Prostate gland (tissue), 2 donors: Measurements from ENCODE around the gene LRRC74A.

Experiments used
- CTCF ChIP-seq, 4 experiments: fragments of 200-600 bp in 2 of 4; fragments of 450-650 bp in 2 of 4; sonication (generic) in 2 of 4; IDR thresholded peaks; 1 replicate in 3 of 4; 2 replicates in 1 of 4; pipeline ENCODE4 v1.5.1; 2016 to 2019; ENCODE audit warnings: antibody characterized with exemption in 4 of 4, mild to moderate bottlenecking in 2 of 4, moderate library complexity in 2 of 4
- POLR2A ChIP-seq: fragments of 450-650 bp; IDR thresholded peaks from one replicate; pipeline ENCODE4 v1.6.1; 2016; ENCODE audit warnings: antibody characterized with exemption, mild to moderate bottlenecking
- POLR2AphosphoS5 ChIP-seq: sonication (generic); formaldehyde crosslinking; IDR thresholded peaks from one replicate; pipeline ENCODE4 v1.6.1; 2017; ENCODE audit warnings: antibody characterized with exemption

- TF ChIP-seq CTCF (IDR thresholded peaks at IDR 0.05) (no peak), POLR2A (no peak), POLR2AphosphoS5 (no peak)
Measured at GRCh38 chr14:76866456-76866855, 40.2 kb downstream of the LRRC74A start.
